ENCODE results near the gene BIRC2.

BIRC2 gene

GRCh38 chr11:102375720-102376399 lies 28.8 kb downstream of the BIRC2 start:
- no peak for DNase-seq

- DNase-seq, result no peak
Observed at GRCh38 chr11:102377891-102378290, 30.9 kb downstream of the BIRC2 start.

GRCh38 chr11:102378818-102379217 lies 31.8 kb downstream of the BIRC2 start:
- no peak for DNase-seq

- DNase-seq, result no peak
Observed at GRCh38 chr11:102382384-102382783, 35.4 kb downstream of the BIRC2 start.

GRCh38 chr11:102383839-102384238 lies 36.8 kb downstream of the BIRC2 start:
- no peak for DNase-seq

GRCh38 chr11:102384419-102385079 lies 37.5 kb downstream of the BIRC2 start:
- no peak for DNase-seq

GRCh38 chr11:102385085-102386007 lies 38.3 kb downstream of the BIRC2 start:
- no peak for DNase-seq

- no peak for DNase-seq
Observed at GRCh38 chr11:102386136-102386734, 39.2 kb downstream of the BIRC2 start.

- no peak for DNase-seq
Observed at GRCh38 chr11:102387043-102387781, 40.2 kb downstream of the BIRC2 start.

- DNase-seq, result no peak
Observed at GRCh38 chr11:102389253-102389652, 42.2 kb downstream of the BIRC2 start.

- peak; percentile 1 for DNase-seq
Observed at GRCh38 chr11:102390667-102391465, 43.9 kb downstream of the BIRC2 start.

- DNase-seq, result no peak
Observed at GRCh38 chr11:102391549-102392237, 44.7 kb downstream of the BIRC2 start.

GRCh38 chr11:102393272-102393730 lies 46.3 kb downstream of the BIRC2 start:
- no peak for DNase-seq

- DNase-seq, result no peak
Observed at GRCh38 chr11:102395720-102396393, 48.8 kb downstream of the BIRC2 start.

GRCh38 chr11:102396708-102397563 lies 49.9 kb downstream of the BIRC2 start:
- no peak for DNase-seq

- DNase-seq, result no peak
Observed at GRCh38 chr11:102398297-102398696, 51.3 kb downstream of the BIRC2 start.

- DNase-seq, result no peak
Observed at GRCh38 chr11:102399189-102399588, 52.2 kb downstream of the BIRC2 start.

- no peak for DNase-seq
Observed at GRCh38 chr11:102400603-102401002, 53.6 kb downstream of the BIRC2 start.

- DNase-seq, result no peak
Observed at GRCh38 chr11:102401905-102402304, 54.9 kb downstream of the BIRC2 start.

Data from NCI-H1694 treated with DMSO at 0.1 percent for 48 hours (cell line).